Esophagus squamous epithelium (tissue), 4 donors: ENCODE measurements around the gene THADA.

Experiments
- POLR2A ChIP-seq, 4 donors: fragments of 450-650 bp; IDR thresholded peaks; one replicate each; pipeline ENCODE4 v1.6.1; 2017; ENCODE audit warnings: antibody characterized with exemption in 4 of 4, mild to moderate bottlenecking in 4 of 4, moderate library complexity in 3 of 4
- TF ChIP-seq, protein P1 (sequence below), 6 experiments: fragments of 450-650 bp in 4 of 6; fragments of 200-600 bp in 2 of 6; sonication (generic) in 2 of 6; IDR thresholded peaks; one replicate each; pipeline ENCODE4 v1.5.1; 2016 to 2019; ENCODE audit warnings: antibody characterized with exemption in 6 of 6, mild to moderate bottlenecking in 4 of 6, moderate library complexity in 4 of 6

- TF ChIP-seq, protein P1, sequence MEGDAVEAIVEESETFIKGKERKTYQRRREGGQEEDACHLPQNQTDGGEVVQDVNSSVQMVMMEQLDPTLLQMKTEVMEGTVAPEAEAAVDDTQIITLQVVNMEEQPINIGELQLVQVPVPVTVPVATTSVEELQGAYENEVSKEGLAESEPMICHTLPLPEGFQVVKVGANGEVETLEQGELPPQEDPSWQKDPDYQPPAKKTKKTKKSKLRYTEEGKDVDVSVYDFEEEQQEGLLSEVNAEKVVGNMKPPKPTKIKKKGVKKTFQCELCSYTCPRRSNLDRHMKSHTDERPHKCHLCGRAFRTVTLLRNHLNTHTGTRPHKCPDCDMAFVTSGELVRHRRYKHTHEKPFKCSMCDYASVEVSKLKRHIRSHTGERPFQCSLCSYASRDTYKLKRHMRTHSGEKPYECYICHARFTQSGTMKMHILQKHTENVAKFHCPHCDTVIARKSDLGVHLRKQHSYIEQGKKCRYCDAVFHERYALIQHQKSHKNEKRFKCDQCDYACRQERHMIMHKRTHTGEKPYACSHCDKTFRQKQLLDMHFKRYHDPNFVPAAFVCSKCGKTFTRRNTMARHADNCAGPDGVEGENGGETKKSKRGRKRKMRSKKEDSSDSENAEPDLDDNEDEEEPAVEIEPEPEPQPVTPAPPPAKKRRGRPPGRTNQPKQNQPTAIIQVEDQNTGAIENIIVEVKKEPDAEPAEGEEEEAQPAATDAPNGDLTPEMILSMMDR (IDR thresholded peaks at IDR 0.05) = no peak
- TF ChIP-seq POLR2A (IDR thresholded peaks at IDR 0.05) = peak in 1 of 4 donors; percentile 7
These were observed 76.1 kb downstream of the THADA start for GRCh38 chr2:43519643-43520221.
